Left lobe of liver (tissue), 2 donors: ENCODE data around the gene PDE1C. TPM values are rescaled to one million over a fixed set of nuclear protein-coding genes. Genes with fewer than 3 reads are reported as not detected.
"Not testable (repeated sequence)": the region's sequence is repeated elsewhere in the genome, so short reads cannot be mapped to it uniquely, and the experiment has no call there.

ENCODE experiments used
- ATAC-seq: fragments of 200-7000 bp; cut with Tn5 transposase; one replicate; pipeline ENCODE4 v1.9.1; 2020; ENCODE audit warnings: mild to moderate bottlenecking, moderate library complexity
- DNase-seq: peaks from one replicate; pipeline ENCODE4 v3.0.0-alpha.2; 2020; ENCODE audit warnings: low spot score
- total RNA-seq: library from RNA; stranded (reverse); gene quantifications from one replicate; pipeline ENCODE4 v1.2.1, GENCODE V29; 2021
- donor health status: DM: no; HTN: no; CAD: no; lungs with moderate emphysema.
- donor health status: DM: no; HTN: yes; CAD: no.

Gene PDE1C
- total RNA-seq, result 0.03 TPM

GRCh38 chr7:32070406-32071360 lies at the start of gene PDE1C:
PDE1C (minus strand) TSS chr7:32070407.
- ATAC-seq, result no peak
- DNase-seq, result no peak

GRCh38 chr7:32119790-32120196 lies 49.6 kb upstream of the PDE1C start:
- no peak for DNase-seq

GRCh38 chr7:32117837-32118236 lies 47.6 kb upstream of the PDE1C start:
- ATAC-seq, result no peak
- no peak for DNase-seq

More at GRCh38 chr7:32119790-32120196, 49.6 kb upstream of the PDE1C start:
- ATAC-seq, result no peak

- no peak for ATAC-seq
- no peak for DNase-seq
Observed at GRCh38 chr7:32116436-32116835, 46.2 kb upstream of the PDE1C start.

GRCh38 chr7:32115831-32116230 lies 45.6 kb upstream of the PDE1C start:
- no peak for ATAC-seq
- DNase-seq, result no peak

- ATAC-seq, result no peak
- DNase-seq, result no peak
Observed at GRCh38 chr7:32108651-32109050, 38.4 kb upstream of the PDE1C start.

GRCh38 chr7:32104766-32105165 lies 34.6 kb upstream of the PDE1C start:
- ATAC-seq (no peak), DNase-seq (no peak)

- DNase-seq (no peak), ATAC-seq (no peak)
Observed at GRCh38 chr7:32103361-32103760, 33.2 kb upstream of the PDE1C start.

GRCh38 chr7:32102432-32102873 lies 32.2 kb upstream of the PDE1C start:
- DNase-seq, result no peak
- no peak for ATAC-seq

GRCh38 chr7:32100407-32100907 lies 30.2 kb upstream of the PDE1C start:
- no peak for DNase-seq
- no peak for ATAC-seq

- DNase-seq (no peak), ATAC-seq (no peak)
Observed at GRCh38 chr7:32094516-32094915, 24.3 kb upstream of the PDE1C start.

- no peak for DNase-seq
- no peak for ATAC-seq
Observed at GRCh38 chr7:32093415-32094408, 23.5 kb upstream of the PDE1C start.

- ATAC-seq (no peak), DNase-seq (no peak)
Observed at GRCh38 chr7:32092346-32092745, 22.1 kb upstream of the PDE1C start.

- DNase-seq (no peak), ATAC-seq (no peak)
Observed at GRCh38 chr7:32091608-32092210, 21.5 kb upstream of the PDE1C start.

GRCh38 chr7:32089678-32090077 lies 19.5 kb upstream of the PDE1C start:
- ATAC-seq, result no peak

GRCh38 chr7:32089256-32089655 lies 19.0 kb upstream of the PDE1C start:
- no peak for DNase-seq
- ATAC-seq, result no peak

More at GRCh38 chr7:32089678-32090077, 19.5 kb upstream of the PDE1C start:
- no peak for DNase-seq

GRCh38 chr7:32088451-32088881 lies 18.3 kb upstream of the PDE1C start:
- DNase-seq, result no peak
- no peak for ATAC-seq

- ATAC-seq, result no peak
- no peak for DNase-seq
Observed at GRCh38 chr7:32079510-32079909, 9.3 kb upstream of the PDE1C start.

GRCh38 chr7:32078824-32079223 lies 8.6 kb upstream of the PDE1C start:
- DNase-seq (no peak), ATAC-seq (no peak)

GRCh38 chr7:32077806-32078205 lies 7.6 kb upstream of the PDE1C start:
- ATAC-seq, result no peak
- no peak for DNase-seq

GRCh38 chr7:32076802-32077201 lies 6.6 kb upstream of the PDE1C start:
- DNase-seq, ATAC-seq: not testable (repeated sequence)
